Panc1 (cell line): Measurements from ENCODE around the gene VAT1L. TPM values are rescaled to one million over a fixed set of nuclear protein-coding genes. Genes with fewer than 3 reads are reported as not detected.

Source experiments
- ATAC-seq: fragments of 200-7000 bp; cut with Tn5 transposase; 2 replicates; pipeline ENCODE4 v1.9.1; 2020; ENCODE audit warnings: mild to moderate bottlenecking, moderate library complexity
- BruUV-seq: library from RNA; stranded (reverse); fragments of 400-500 nt; replicated peaks from 2 replicates; lab custom pipeline; 2021; lab: Mats Ljungman, UMichigan
- CTCF ChIA-PET: fragments of 300-600 bp; sonication (Branson Sonifier 250); formaldehyde crosslinking; loops from one replicate; lab custom pipeline; 2022; ENCODE audit warnings: antibody characterized with exemption; lab: Charles Lee
- POLR2A ChIA-PET: fragments of 300-600 bp; sonication (Branson Sonifier 250); formaldehyde crosslinking; loops from one replicate; lab custom pipeline; 2022; ENCODE audit warnings: antibody characterized with exemption; lab: Charles Lee
- DNase-seq: peaks from one replicate; pipeline ENCODE4 v3.0.0-alpha.2; 2010; ENCODE audit warnings: low read depth, low spot score
- H3K27ac ChIP-seq: 2 replicates; pipeline ENCODE4 v1.5.1; 2011; ENCODE audit warnings: mild to moderate bottlenecking, low read length, inconsistent platforms
- H3K27me3 ChIP-seq: fragments of 200-500 bp; sonication (Bioruptor generic); 2 replicates; pipeline ENCODE4 v1.6.0; 2014; ENCODE audit warnings: low read length, inconsistent platforms; ENCODE audit not compliant: control insufficient read depth, insufficient read depth
- H3K36me3 ChIP-seq: fragments of 200-500 bp; sonication (Bioruptor generic); 2 replicates; pipeline ENCODE4 v1.5.1; 2014; ENCODE audit warnings: inconsistent platforms, mild to moderate bottlenecking, low read length, moderate library complexity; ENCODE audit not compliant: control insufficient read depth, insufficient read depth
- H3K4me1 ChIP-seq: 2 replicates; pipeline ENCODE4 v1.5.1; 2011; ENCODE audit warnings: inconsistent platforms, mild to moderate bottlenecking, low read length, moderate library complexity; ENCODE audit not compliant: control insufficient read depth, insufficient read depth
- H3K4me3 ChIP-seq, 2 experiments: 2 replicates each; pipeline ENCODE4 v1.5.1; 2011 to 2012; ENCODE audit warnings: low read depth in 2 of 2, low read length in 2 of 2, mild to moderate bottlenecking in 2 of 2, inconsistent platforms in 1 of 2, moderate library complexity in 1 of 2
- H3K9me3 ChIP-seq: fragments of 200-500 bp; sonication (Bioruptor generic); 2 replicates; pipeline ENCODE4 v1.5.1; 2014; ENCODE audit warnings: low read depth, mild to moderate bottlenecking, inconsistent platforms, low read length, moderate library complexity; ENCODE audit not compliant: control insufficient read depth, insufficient read depth
- POLR2AphosphoS5 ChIP-seq: IDR thresholded peaks from 2 replicates; pipeline ENCODE4 v1.6.1; 2012; ENCODE audit warnings: mild to moderate bottlenecking, low read depth, low read length, moderate library complexity
- SIN3A ChIP-seq: IDR thresholded peaks from 2 replicates; pipeline ENCODE4 v1.6.1; 2012; ENCODE audit warnings: low read depth, mild to moderate bottlenecking, low read length, moderate library complexity, borderline replicate concordance; ENCODE audit not compliant: insufficient read depth
- TCF7L2 ChIP-seq: IDR thresholded peaks from 2 replicates; pipeline ENCODE4 v1.6.1; 2011; ENCODE audit warnings: mild to moderate bottlenecking, low read depth, low read length, inconsistent platforms
- in situ Hi-C: cut with HindIII; loops from 2 replicates; pipeline ENCODE4 v1.10.0; 2016; ENCODE audit warnings: low sequenced_read_pairs, low pct_unique_long_range_greater_than_20kb
- intact Hi-C: fragments of 100-400 bp; cut with micrococcal nuclease; formaldehyde crosslinking; loops from one replicate; pipeline ENCODE4 v1.10.0; 2022; ENCODE audit not compliant: unreplicated experiment
- total RNA-seq: library from RNA; stranded (reverse); gene quantifications from one replicate; pipeline ENCODE4 v1.2.1, GENCODE V29; 2021; ENCODE audit not compliant: unreplicated experiment
- TF ChIP-seq, protein P1 (sequence below), 2 experiments: IDR thresholded peaks; 2 replicates each; pipeline ENCODE4 v1.6.1; 2011 to 2012; ENCODE audit warnings: low read depth in 2 of 2, control low read depth in 1 of 2, low read length in 1 of 2, mild to moderate bottlenecking in 1 of 2, moderate library complexity in 1 of 2; ENCODE audit not compliant: insufficient read depth in 1 of 2
- TF ChIP-seq, protein P2 (sequence below): fragments of 450-650 bp; IDR thresholded peaks from 2 replicates; pipeline ENCODE4 v1.5.1; 2017; ENCODE audit warnings: mild to moderate bottlenecking

Gene VAT1L
- total RNA-seq, 1 experiment from 2014 or later = not detected

DNA sequence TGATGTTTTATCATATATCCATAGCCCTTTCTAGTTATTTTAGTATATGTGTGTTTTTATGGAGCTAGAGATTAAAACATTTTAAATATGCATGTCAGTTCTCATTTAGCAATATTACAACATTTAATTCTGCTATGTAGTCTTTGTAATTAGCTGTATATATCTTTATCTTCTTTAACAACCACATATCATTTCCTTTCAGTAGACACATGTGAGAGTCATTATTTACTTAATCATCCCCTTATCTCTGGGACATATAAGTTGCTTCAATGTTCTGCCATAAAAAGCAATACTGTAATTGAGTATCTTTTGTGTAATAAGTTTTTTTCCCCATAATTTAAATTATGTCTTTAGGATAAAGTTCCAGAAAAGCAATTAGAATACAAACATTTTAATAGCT, 182.0 kb downstream of the VAT1L start:
- Histone ChIP-seq H3K4me1 (no peaks in the 10 kb centered on the region), H3K27ac (no peak overlapping the region), H3K27me3 (peaks cover 2% of the 10 kb centered on the region), H3K36me3 (no peaks in the 10 kb centered on the region), H3K4me3 (no peak overlapping the region), H3K9me3 (no peaks in the 10 kb centered on the region)
- ChIA-PET CTCF (no interaction called here), POLR2A (no interaction called here)
- ATAC-seq (no peak), DNase-seq (no peak)
- in situ Hi-C loops (no loop called here), intact Hi-C loops (loop anchor here (10.0 kb wide), 1 partner anchor 736 kb away; no protein-coding TSS in a partner anchor)
- TF ChIP-seq SIN3A (no peak), POLR2AphosphoS5 (no peak), TCF7L2 (no peak)
- TF ChIP-seq, protein P1, sequence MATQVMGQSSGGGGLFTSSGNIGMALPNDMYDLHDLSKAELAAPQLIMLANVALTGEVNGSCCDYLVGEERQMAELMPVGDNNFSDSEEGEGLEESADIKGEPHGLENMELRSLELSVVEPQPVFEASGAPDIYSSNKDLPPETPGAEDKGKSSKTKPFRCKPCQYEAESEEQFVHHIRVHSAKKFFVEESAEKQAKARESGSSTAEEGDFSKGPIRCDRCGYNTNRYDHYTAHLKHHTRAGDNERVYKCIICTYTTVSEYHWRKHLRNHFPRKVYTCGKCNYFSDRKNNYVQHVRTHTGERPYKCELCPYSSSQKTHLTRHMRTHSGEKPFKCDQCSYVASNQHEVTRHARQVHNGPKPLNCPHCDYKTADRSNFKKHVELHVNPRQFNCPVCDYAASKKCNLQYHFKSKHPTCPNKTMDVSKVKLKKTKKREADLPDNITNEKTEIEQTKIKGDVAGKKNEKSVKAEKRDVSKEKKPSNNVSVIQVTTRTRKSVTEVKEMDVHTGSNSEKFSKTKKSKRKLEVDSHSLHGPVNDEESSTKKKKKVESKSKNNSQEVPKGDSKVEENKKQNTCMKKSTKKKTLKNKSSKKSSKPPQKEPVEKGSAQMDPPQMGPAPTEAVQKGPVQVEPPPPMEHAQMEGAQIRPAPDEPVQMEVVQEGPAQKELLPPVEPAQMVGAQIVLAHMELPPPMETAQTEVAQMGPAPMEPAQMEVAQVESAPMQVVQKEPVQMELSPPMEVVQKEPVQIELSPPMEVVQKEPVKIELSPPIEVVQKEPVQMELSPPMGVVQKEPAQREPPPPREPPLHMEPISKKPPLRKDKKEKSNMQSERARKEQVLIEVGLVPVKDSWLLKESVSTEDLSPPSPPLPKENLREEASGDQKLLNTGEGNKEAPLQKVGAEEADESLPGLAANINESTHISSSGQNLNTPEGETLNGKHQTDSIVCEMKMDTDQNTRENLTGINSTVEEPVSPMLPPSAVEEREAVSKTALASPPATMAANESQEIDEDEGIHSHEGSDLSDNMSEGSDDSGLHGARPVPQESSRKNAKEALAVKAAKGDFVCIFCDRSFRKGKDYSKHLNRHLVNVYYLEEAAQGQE (IDR thresholded peaks at IDR 0.05; ENCODE audit: insufficient read depth in 1 of 2, low read depth in 2 of 2, low read length in 1 of 2) = no peak
- TF ChIP-seq, protein P2, sequence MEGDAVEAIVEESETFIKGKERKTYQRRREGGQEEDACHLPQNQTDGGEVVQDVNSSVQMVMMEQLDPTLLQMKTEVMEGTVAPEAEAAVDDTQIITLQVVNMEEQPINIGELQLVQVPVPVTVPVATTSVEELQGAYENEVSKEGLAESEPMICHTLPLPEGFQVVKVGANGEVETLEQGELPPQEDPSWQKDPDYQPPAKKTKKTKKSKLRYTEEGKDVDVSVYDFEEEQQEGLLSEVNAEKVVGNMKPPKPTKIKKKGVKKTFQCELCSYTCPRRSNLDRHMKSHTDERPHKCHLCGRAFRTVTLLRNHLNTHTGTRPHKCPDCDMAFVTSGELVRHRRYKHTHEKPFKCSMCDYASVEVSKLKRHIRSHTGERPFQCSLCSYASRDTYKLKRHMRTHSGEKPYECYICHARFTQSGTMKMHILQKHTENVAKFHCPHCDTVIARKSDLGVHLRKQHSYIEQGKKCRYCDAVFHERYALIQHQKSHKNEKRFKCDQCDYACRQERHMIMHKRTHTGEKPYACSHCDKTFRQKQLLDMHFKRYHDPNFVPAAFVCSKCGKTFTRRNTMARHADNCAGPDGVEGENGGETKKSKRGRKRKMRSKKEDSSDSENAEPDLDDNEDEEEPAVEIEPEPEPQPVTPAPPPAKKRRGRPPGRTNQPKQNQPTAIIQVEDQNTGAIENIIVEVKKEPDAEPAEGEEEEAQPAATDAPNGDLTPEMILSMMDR = no peak
- no TSS peak for BruUV-seq

DNA sequence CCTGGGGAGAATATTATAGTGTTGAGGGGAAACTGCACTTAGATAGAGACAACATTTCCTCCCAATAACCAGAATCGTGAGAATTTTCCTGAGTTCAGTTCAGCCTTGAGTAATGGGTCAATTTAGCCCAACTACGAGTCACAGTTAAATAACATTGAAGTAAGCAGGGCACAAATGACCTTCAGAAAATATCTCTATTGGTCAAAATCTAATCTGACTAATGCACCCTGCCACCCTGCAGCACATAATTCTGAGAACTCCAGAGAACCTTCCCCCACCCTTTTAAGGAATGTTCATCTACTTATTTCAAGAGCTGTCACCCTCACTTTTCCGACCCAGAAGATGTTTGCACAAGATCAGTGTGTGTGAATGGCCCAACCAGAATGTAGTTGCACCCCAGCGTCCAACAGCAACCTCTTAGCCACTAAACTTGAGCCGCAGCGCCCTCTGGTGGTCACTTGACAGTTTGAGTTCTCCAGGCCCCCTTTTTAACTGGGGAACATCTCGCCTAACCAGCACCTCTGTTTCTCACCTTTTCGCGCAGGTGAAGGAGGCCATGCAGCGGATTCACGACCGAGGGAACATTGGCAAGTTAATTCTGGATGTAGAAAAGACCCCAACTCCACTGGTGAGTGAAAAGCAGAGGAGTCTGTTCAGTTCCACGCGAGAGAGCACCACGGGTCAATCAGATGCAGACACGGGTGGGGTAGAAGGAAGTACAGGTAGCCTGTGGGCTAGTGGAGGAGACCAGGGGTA, 183.1 kb downstream of the VAT1L start:
- H3K27me3 ChIP-seq = no peaks in the 10 kb centered on the region
- intact Hi-C loops (loop anchor here (1.0 to 10.0 kb wide), 2 partner anchors 296 to 737 kb away; no protein-coding TSS in a partner anchor), in situ Hi-C loops (no loop called here)
- CTCF ChIA-PET = no interaction called here
- POLR2A ChIA-PET = no interaction called here
- no peaks in the 10 kb centered on the region for H3K9me3 ChIP-seq
- no peaks in the 10 kb centered on the region for H3K4me1 ChIP-seq
- ATAC-seq (peak; percentile 90), DNase-seq (peak; percentile 15)
- H3K36me3 ChIP-seq = no peaks in the 10 kb centered on the region
- H3K4me3 ChIP-seq = no peak overlapping the region
- BruUV-seq = no TSS peak
- TF ChIP-seq, protein P1 (IDR thresholded peaks at IDR 0.05; ENCODE audit: insufficient read depth in 1 of 2, low read depth in 2 of 2, low read length in 1 of 2) = no peak
- TF ChIP-seq, protein P2 = peak; percentile 77
- H3K27ac ChIP-seq = no peak overlapping the region
